HepG2 (cell line): ENCODE measurements around the gene INTS2. TPM values are rescaled to one million over a fixed set of nuclear protein-coding genes. Genes with fewer than 3 reads are reported as not detected.

Source experiments
- polyA plus RNA-seq, 8 experiments: library from polyadenylated mRNA; depleted of rRNA in 3 of 8; stranded (reverse) in 7 of 8; unstranded in 1 of 8; fragments of >200 nt; fragmentation: Illumina TruSeq in 4 of 8; extraction: Trizol in 4 of 8; gene quantifications; 2 replicates each; pipeline versions ENCODE4 v1.2.1 to v1.2.3, GENCODE V29; 2011 to 2016; ENCODE audit warnings: low read depth in 4 of 8, missing spikeins in 1 of 8, mixed read lengths in 1 of 8; ENCODE audit not compliant: insufficient read depth in 1 of 8
- small RNA-seq, 3 experiments: library from RNA; depleted of rRNA; stranded (forward); fragments of <200 nt; gene quantifications; one replicate each; pipeline ENCODE3, GENCODE V24; 2012; ENCODE audit warnings: low read depth in 2 of 3, low replicate concordance in 1 of 3; ENCODE audit not compliant: insufficient read length in 3 of 3, insufficient read depth in 2 of 3
- total RNA-seq, 5 experiments: library from RNA; depleted of rRNA; stranded (reverse); fragments of >200 nt; fragmentation: Illumina TruSeq; extraction: Trizol; gene quantifications; 2 replicates each; pipeline ENCODE4 v1.2.3, GENCODE V29; 2016; ENCODE audit warnings: low read depth in 1 of 5

The INTS2 gene
- total and polyA plus RNA-seq, 2 of the 13 experiments (the other 11 are each of a cell fraction or from before 2014, with no cell fraction given), result 20.5 to 30.2 TPM

Small RNA genes lying within 50 kb of the gene (small RNA-seq; reads per million reads assigned to genes)
- 0 reads per million in 3 experiments for gene RF00019

Other genes starting within 250 kb of the INTS2 start
- 27.7 and 33.5 TPM in 2 replicates for gene BRIP1, start 64.5 kb downstream of the INTS2 start, total RNA-seq (2016; rRNA removed; fragmentation: Illumina TruSeq; extraction: Trizol)
- 2.2 and 3.8 TPM in 2 replicates for gene BRIP1, start 64.5 kb downstream of the INTS2 start, polyA plus RNA-seq (2011; rRNA removed)
- gene MED13, start 137.3 kb upstream of the INTS2 start, total RNA-seq (2016; rRNA removed; fragmentation: Illumina TruSeq; extraction: Trizol), result 69.1 and 70.9 TPM in 2 replicates
- 25.2 and 27.4 TPM in 2 replicates for gene MED13, start 137.3 kb upstream of the INTS2 start, polyA plus RNA-seq (2011; rRNA removed)